Fibroblast of lung (primary cell): Measurements from ENCODE around the gene OAT.

Experiments used
- CTCF ChIP-seq, 2 donors: IDR thresholded peaks in 1 of 2; conservative IDR thresholded peaks in 1 of 2; 1 replicate in 1 of 2; 2 replicates in 1 of 2; pipeline ENCODE4 v1.5.1; 2011 to 2012; ENCODE audit warnings: low read length in 2 of 2, control low read depth in 1 of 2, inconsistent platforms in 1 of 2, low read depth in 1 of 2, mild to moderate bottlenecking in 1 of 2
- EZH2 ChIP-seq: IDR thresholded peaks from 2 replicates; pipeline ENCODE4 v1.5.1; 2012; ENCODE audit warnings: low read length, control low read depth, mild to moderate bottlenecking; ENCODE audit errors: missing control alignments

GRCh38 chr10:124375353-124375614, 43.4 kb downstream of the OAT start:
- no peak for TF ChIP-seq EZH2
- TF ChIP-seq CTCF (conservative IDR thresholded peaks at IDR 0.05 in 1 of 2, IDR thresholded peaks at IDR 0.05 in 1 of 2; ENCODE audit: low read depth in 1 of 2, low read length in 2 of 2): no peak
